22Rv1 (cell line): ENCODE results near the gene MAT2A.

Source experiments
- H3K27ac ChIP-seq: fragments of 450-650 bp; 2 replicates; pipeline ENCODE4 v1.5.1; 2017
- ZFX ChIP-seq: fragments of 450-650 bp; IDR thresholded peaks from 2 replicates; pipeline ENCODE4 v1.6.1; 2017; ENCODE audit warnings: antibody characterized with exemption, borderline replicate concordance
- TF ChIP-seq, protein P1 (sequence below): fragments of 450-650 bp; IDR thresholded peaks from 2 replicates; pipeline ENCODE4 v1.5.1; 2017; ENCODE audit warnings: mild to moderate bottlenecking

The MAT2A gene

DNA sequence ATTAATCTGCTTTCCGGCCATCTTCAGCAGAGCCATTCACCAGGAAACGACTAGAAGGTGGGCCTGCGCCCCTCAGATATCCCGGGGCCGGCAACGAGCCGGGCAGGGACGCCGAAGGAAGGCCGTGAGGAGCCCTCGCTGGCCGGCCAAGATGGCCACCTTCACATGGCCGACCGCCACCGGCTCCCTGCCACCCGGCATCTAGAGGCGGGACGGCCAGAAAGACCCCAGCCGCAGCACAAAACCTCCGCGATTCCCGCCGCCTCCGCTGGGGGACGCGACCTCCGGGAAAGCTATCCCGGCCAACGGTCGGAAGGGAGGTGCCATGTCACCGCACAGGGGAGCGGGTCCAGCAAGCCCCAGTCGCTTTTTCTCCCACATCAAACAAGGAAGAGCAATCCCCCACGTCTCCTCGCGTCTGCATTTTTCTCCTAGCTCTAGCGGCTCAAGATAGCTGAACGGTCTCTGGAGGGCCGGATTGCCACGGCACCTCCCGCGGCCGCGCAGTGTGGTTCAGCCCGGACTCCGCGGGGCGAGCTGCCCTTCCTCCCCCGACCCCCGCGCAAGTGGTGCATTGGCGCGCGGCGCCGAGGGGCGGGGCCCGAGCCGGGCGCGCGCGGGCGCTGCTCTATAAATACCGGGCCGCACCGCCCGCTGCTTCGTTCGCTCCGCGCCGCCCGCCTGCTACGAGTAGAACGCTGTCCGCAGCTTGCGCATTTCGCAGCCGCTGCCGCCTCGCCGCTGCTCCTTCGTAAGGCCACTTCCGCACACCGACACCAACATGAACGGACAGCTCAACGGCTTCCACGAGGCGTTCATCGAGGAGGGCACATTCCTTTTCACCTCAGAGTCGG is at the start of gene MAT2A:
TSS of gene MAT2A (plus strand) at position 662 of the 854 bp plus-strand sequence. CDS start at position 782, 120 bp downstream.
- H3K27ac ChIP-seq: peak within 1 kb of the TSS; percentile 97
- no peak for TF ChIP-seq ZFX
- TF ChIP-seq, protein P1, sequence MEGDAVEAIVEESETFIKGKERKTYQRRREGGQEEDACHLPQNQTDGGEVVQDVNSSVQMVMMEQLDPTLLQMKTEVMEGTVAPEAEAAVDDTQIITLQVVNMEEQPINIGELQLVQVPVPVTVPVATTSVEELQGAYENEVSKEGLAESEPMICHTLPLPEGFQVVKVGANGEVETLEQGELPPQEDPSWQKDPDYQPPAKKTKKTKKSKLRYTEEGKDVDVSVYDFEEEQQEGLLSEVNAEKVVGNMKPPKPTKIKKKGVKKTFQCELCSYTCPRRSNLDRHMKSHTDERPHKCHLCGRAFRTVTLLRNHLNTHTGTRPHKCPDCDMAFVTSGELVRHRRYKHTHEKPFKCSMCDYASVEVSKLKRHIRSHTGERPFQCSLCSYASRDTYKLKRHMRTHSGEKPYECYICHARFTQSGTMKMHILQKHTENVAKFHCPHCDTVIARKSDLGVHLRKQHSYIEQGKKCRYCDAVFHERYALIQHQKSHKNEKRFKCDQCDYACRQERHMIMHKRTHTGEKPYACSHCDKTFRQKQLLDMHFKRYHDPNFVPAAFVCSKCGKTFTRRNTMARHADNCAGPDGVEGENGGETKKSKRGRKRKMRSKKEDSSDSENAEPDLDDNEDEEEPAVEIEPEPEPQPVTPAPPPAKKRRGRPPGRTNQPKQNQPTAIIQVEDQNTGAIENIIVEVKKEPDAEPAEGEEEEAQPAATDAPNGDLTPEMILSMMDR: peak; percentile 86

- TF ChIP-seq, protein P1: no peak
- no peak for TF ChIP-seq ZFX
- H3K27ac ChIP-seq: no peak overlapping the region
These were observed 47.9 kb upstream of the MAT2A start for GRCh38 chr2:85490861-85491755.

DNA sequence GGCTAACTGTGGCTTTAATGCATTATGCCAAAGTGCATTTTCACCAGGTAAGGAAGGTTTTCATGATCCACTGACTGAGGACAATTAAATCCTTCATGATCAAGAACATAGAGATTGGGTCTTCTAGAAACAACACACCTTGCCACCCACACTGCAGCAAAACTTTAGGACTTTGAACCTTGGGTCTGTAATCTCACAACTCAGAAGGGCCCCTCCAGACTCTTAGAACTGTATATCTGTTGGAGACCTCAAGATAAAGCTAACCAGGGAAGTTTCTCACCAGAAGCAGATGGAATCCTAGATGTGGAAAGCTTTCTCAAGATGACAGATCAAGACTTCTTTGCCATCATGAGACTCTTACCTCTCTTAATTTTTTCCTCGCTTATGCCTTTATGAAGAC is 42.5 kb upstream of the MAT2A start:
- H3K27ac ChIP-seq: no peak overlapping the region
- TF ChIP-seq, protein P1: no peak
- no peak for TF ChIP-seq ZFX

GRCh38 chr2:85497944-85498630 is 40.9 kb upstream of the MAT2A start:
- TF ChIP-seq, protein P1: no peak
- no peak for TF ChIP-seq ZFX
- H3K27ac ChIP-seq: peak overlapping the region; percentile 56

GRCh38 chr2:85501248-85501647 is 37.7 kb upstream of the MAT2A start:
- H3K27ac ChIP-seq: no peak overlapping the region
- TF ChIP-seq, protein P1: no peak
- no peak for TF ChIP-seq ZFX

DNA sequence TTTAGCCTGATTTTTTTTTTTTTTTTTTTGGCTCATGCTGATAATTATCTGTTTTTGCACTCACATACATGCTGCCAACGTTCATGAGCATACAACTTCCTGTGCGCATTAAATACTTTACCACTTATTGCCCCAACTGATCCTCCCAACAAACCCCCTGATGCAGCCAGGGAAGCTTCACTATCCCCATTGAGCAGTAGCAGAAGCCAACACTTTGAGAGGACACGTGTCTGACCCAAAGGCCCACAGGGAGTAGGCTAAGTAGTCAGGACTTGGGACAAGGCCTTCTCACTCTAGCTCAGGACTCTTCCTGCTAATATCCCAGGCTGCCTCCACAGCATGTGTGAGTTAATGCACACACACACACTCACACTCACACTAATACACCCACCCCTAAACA is 36.2 kb upstream of the MAT2A start:
- no peak overlapping the region for H3K27ac ChIP-seq
- TF ChIP-seq, protein P1: no peak
- no peak for TF ChIP-seq ZFX
